GM19025 (cell line): ENCODE data around the gene RASSF3.
A peak's percentile ranks its signal among the peaks of the same experiment; 100 is the strongest.
"Not testable (repeated sequence)": the region's sequence is repeated elsewhere in the genome, so short reads cannot be mapped to it uniquely, and the experiment has no call there.

Source experiments
- ATAC-seq: cut with Tn5 transposase; IDR thresholded peaks from one replicate; pipeline ENCODE4 v1.9.1; 2021; ENCODE audit warnings: mild to moderate bottlenecking, low read depth, moderate library complexity; ENCODE audit not compliant: unreplicated experiment

RASSF3 gene

GRCh38 chr12:64688219-64688618, 77.9 kb downstream of the RASSF3 start:
- no peak for ATAC-seq

DNA sequence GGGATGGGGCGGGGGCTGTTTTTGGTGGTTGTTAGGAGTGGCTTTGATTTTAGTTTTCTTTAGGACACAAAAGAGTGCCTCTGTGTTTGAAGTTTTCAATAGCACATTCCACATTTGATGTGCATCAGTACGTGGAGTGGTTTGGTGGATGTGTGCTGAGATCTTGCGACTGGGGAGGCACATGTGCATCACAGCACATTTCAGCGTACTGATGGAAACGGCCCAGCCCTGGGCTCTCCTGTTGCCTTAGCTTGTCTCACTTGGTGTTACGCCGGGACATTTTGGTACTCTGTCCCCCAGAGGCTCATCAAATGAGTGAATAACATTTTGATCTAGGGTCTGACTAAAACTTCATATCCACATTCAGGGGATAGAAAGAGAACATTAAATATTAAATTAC, 78.4 kb downstream of the RASSF3 start:
- ATAC-seq, result no peak

DNA sequence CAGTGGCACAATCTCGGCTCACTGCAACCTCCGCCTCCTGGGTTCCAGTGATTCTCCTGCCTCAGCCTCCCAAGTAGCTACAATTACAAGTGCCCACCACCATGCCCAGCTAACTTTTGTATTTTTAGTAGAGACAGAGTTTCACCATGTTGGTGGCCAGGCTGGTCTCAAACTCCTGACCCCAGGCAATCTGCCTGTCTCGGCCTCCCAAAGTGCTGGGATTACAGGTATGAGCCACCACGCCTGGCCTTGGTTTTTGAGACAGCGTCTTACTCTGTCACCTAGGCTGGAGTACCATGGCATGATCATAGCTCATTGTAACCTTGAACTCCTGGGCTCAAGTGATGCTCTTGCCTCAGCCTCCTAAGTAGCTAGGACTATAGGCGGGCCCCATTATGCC, 79.9 kb downstream of the RASSF3 start:
- not testable (repeated sequence) for ATAC-seq

DNA sequence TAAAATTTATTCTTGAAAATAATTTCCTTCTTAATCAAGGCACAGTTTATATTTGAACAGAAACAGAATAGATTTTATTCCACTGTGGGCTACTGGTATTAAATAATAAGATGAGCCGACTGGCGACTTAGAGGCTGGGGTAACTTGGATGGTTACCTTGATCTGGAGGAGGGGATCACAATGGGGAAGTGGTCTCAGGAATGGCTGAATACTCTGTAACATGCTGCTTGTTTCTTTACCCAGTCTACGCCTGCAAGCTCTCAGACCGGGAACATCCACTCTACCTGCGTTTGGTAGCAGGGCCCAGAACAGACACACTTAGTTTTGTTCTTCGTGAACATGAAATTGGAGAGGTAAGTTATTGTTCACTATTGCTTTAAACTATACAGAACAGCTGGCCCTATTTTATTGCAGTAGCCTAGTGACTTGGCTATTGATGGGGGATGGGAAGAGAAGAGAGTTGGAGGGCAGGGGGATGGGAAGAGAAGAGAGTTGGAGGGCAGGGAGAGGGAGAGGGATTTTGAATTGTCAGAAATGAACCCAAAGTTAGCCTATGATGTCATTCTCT, 81.0 kb downstream of the RASSF3 start:
- ATAC-seq, result no peak

DNA sequence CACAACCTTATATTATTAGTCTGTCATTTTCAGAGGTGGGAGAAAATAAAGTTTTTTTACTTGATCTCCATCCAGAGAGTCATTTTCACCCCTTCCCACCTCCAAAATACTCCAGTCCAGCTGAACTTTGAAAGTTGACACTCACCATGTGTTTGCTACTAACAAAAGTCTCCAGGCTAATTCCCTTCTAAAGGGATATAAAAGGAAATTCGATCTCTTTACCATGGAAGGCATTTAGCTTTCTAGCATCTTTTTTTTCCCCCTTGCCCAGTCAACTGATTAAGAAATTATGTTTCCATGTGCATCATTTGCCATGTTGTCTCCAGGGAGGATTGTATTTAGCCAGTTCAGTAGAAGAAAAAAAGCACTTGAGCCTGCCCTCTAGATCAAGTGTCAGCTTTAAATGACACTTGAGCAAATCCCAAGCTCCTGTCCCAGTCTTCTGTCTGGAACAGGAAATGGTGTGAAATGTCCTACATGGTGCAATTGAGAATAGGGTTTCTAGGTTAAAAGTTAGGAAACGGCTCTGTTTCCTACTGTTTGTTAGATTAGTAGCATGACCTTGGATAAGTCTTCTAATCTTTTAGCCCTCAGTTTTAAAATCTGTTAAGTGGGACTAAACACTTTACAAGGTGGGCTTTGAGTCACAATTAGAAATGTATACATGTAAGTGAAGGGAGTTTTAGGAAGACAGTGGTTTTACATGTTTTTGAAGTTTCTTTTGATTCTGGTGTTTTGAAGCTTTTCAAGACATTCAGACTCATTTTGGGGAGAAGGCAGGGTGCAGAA, 81.7 kb downstream of the RASSF3 start:
- ATAC-seq, result no peak

GRCh38 chr12:64694130-64695040, 84.1 kb downstream of the RASSF3 start:
- no peak for ATAC-seq

- ATAC-seq, result no peak
Observed at GRCh38 chr12:64695550-64695949, 85.3 kb downstream of the RASSF3 start.

DNA sequence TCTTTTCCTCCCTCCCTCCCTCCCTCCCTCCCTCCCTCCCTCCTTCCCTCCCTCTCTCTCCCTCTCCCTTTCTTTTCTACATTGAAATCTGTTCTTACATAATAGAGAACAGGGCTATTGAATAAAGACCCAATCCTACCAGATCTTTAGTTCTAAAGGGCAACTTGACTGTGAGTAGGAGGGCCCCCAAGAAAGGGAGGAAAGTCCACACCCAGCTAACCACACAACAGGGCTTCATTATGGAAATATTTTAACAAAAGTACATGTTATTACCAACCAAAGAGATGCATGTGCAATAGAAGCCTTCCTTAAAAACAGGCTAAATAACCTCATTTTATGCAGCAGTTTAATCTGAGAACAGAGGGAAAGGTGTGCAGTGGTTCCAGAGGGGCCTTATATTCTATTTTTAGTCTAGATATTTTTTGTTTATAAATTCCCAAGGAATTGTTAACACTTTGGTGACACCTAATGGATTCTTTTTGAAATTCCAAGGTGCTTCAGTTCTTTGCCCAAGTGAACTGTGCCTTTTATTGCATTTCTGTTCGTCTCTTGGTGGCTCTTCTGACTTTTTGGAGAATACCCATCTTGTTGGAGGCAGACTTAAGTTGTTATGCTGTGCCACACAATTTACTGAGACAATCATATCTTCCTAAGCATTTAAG, 85.9 kb downstream of the RASSF3 start:
- ATAC-seq, result no peak

DNA sequence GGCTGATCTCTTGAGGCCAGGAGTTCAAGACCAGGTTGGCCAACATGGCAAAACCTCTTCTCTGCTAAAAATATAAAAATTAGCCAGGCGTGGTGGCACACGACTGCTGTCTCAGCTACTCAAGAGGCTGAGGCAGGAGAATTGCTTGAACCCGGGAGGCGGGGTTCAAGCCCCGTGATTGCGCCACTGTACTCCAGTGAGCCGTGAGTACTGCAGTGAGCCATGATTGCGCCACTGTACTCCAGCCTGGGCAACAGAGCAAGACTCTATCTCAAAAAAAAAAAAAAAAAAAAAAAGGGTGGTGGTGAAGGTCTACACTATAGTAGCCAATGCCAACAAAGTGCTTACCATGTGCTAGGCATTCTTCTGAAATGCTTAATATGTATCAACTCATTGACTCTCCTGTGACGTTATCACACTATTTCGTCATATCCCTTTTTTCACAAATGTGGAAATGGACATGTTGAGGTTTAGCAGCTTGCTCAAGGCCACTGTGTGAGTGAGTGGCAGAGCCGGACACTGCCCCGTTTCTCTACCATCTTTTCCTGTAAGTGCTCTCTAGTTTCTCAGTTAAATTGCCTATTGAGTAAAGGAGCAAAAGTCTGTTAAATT, 89.3 kb downstream of the RASSF3 start:
- no peak for ATAC-seq

DNA sequence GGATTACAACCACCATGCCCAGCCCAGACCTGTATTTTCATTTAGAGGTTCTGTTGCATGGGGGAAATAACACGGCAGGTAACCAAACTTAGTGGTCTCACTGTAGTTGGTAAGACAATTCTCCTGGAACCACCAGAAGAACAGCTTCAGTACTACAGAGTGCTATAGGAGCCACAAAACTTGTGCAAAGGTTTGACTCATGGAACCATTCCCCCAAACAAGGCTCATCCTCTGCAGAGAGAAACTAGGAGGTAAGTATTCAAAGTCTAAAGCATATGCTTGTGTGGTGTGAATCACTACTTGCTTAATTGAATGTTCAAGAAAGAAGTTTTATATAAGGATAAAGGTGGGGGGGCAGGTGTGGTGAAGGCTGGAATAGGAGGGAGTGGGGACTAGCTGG, 90.2 kb downstream of the RASSF3 start:
- no peak for ATAC-seq

GRCh38 chr12:64701283-64701682, 91.0 kb downstream of the RASSF3 start:
- ATAC-seq, result no peak

DNA sequence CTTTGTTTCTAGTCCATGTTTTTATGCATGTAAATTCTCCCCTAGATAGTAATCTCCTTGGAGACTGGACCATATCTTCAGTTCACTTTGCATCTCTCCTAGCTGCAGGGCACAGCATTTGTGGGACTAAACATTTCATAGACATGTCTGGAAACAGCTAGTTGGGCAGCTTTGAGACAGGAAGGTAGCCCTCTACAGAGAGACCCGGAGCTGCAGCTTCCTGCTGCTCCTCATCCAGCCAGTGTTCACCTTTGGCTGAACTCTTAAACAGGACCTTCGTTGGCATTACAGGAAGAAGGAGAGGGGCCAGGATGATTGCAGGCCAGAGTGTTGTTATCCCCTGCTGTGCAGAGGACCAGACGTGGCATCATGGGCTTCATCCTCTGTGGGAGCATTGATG, 96.0 kb downstream of the RASSF3 start:
- no peak for ATAC-seq

GRCh38 chr12:64706857-64707256, 96.6 kb downstream of the RASSF3 start:
- no peak for ATAC-seq

GRCh38 chr12:64707362-64707761, 97.1 kb downstream of the RASSF3 start:
- no peak for ATAC-seq

- no peak for ATAC-seq
Observed at GRCh38 chr12:64707926-64708325, 97.6 kb downstream of the RASSF3 start.

- ATAC-seq, result no peak
Observed at GRCh38 chr12:64709429-64709828, 99.1 kb downstream of the RASSF3 start.

DNA sequence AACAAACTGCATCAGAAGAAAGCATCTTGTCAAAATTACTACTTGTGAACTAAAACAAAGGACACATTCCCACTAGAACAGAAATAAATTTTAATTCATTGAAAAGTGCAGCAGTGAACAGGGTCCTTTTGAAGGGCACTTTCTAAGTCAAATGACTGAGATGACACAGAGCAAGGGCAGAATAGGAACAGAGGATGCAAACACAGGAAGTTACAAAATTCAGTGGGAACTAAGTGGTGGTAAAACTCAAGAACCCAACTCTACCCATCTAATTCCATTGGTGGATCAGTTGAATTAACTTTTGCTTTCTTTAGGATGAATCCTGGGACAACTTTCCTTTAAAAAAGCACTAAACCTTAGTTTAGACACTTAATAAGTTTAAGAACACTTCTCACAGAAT, 103.1 kb downstream of the RASSF3 start:
- ATAC-seq, result no peak

DNA sequence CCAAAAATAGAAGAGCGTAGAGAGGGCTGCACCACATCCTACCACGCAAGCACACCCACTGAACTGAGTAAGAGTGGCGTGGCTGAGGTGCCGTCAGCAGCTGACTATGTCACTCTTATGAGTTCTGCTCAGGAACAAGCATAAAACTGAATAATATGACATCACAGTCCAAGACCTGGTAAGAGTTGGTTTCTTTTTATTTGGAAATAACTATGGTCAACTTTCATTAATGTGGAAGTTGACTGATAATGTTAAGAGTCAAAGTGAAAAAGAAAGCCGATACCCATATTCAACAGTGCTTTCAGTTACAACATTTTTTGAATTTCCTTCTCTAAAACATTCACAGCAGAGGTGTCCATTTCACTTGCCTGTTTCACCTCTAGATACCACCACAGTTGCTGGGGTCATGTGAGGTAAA, 104.3 kb downstream of the RASSF3 start:
- peak; percentile 79 for ATAC-seq

DNA sequence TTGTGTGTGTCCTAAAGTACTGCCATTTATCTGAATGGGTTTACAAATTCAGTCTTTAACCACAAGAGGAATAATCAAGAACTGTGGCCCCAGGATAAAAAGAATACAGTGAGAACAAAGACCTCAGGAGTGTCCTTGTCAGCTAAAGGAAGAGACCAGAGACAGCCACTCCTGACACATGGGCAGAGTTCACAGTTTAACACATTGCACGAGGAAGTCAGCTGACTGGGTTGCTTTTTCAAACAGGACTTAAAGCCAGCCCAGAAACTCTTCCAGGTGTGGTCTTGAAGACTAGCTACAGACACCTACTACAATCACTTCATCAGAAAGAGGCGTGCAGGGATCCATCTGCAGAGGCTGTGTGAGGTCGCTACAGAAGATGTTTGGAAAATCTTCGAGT, 106.1 kb downstream of the RASSF3 start:
- ATAC-seq, result no peak

DNA sequence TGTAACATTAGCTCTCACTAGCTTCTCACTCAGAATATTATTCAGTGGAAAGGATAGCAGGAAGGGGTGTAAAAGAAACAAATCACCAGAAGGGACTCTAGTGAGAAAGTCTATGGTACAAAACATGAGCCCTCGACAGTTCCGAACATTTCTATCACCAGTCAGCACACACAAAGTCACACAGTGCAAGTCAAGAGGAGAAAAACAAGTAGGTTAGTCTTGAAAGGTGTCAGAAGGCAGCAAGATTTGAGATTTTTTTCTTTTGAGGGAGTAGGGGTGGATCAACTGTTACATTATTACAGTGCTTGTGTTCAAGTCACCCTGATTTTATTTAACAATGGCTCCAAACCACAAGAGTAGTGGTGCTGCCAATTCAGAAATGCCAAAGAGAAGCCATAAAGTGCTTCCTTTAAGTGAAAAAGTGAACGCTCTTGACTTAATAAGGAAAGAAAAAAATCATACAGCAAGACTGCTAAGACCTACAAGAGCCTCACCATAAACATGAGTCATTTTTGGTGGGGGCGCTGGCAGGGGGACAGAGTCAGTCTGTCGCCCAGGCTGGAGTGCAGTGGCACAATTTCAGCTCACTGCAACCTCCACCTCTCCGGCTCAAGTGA, 106.7 kb downstream of the RASSF3 start:
- no peak for ATAC-seq
